Non-pigmented ciliary epithelial cell (primary cell): ENCODE data around the gene NPAS2.

ENCODE experiments used
- DNase-seq: peaks from one replicate; pipeline ENCODE4 v3.0.0-alpha.2; 2010; ENCODE audit warnings: low read depth

NPAS2 gene

GRCh38 chr2:100965596-100965995 is 145.7 kb downstream of the NPAS2 start:
- no peak for DNase-seq

GRCh38 chr2:100967716-100968115 is 147.8 kb downstream of the NPAS2 start:
- no peak for DNase-seq

- DNase-seq, result no peak
Observed at GRCh38 chr2:100968146-100969145, 148.5 kb downstream of the NPAS2 start.

- no peak for DNase-seq
Observed at GRCh38 chr2:100969998-100970397, 150.1 kb downstream of the NPAS2 start.

- DNase-seq, result no peak
Observed at GRCh38 chr2:100971221-100971620, 151.3 kb downstream of the NPAS2 start.

- no peak for DNase-seq
Observed at GRCh38 chr2:100972452-100972851, 152.5 kb downstream of the NPAS2 start.

DNA sequence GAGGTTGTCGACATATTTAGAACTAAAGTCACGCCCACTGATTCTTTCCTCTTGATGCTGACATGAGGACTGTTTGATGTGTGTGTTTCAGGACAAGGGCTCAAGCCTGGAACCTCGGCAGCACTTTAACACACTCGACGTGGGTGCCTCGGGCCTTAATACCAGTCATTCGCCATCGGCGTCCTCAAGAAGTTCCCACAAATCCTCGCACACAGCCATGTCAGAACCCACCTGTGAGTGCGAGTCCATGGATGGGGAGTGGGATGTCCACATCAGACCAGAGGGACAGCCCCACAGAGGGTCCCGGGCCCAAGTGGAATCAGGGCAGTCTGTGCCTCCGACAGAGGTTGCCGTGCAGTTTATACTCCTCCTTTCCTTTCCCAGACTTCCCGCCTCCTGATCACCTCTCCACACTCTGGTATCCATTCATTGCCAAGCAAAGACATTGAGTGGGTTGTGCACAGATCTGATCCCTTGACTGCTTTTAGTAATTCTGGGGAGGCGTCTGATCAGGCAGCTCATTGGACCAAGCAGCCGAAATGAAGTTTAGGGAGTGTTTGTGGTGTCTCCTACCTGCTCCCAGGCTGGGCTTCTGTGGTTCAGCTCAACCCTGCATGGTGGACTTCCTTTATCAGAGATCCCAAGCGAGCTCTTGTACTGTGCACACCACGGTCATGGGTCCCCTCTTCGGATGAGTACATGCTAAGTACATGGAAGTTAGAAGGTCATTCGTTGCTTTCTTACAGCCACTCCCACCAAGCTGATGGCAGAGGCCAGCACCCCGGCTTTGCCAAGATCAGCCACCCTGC is 155.0 kb downstream of the NPAS2 start:
- no peak for DNase-seq

DNA sequence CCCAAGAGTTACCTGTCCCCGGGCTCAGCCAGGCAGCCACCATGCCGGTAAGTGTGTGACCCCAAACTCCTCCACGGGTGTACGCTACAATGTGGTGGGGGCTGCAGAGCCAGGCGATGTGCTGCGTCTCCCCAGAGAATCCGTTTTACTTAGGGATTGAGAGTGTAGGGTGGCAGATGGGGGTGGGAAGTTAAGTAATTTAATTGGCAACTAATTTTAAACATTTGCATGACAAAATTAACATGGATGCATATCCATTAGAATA is 155.5 kb downstream of the NPAS2 start:
- no peak for DNase-seq

DNA sequence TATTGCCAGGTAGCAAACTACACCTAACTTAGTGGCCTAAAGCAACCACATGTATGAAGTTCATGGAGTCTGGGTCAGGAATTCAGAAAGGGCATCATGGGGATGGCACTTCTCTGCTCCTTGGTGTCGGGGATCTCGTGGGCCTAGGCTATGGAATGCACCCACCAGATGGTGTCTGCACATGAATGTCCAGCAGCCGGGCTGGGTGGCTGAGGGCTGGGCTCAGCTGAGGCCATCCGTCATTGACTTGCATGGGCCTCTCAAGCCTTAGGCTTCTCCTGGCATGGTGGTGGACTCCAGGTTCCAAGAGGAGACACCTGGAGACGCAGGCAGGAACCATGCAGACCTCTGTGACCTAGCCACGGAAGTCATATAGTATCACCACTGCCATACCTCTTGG is 156.1 kb downstream of the NPAS2 start:
- no peak for DNase-seq

DNA sequence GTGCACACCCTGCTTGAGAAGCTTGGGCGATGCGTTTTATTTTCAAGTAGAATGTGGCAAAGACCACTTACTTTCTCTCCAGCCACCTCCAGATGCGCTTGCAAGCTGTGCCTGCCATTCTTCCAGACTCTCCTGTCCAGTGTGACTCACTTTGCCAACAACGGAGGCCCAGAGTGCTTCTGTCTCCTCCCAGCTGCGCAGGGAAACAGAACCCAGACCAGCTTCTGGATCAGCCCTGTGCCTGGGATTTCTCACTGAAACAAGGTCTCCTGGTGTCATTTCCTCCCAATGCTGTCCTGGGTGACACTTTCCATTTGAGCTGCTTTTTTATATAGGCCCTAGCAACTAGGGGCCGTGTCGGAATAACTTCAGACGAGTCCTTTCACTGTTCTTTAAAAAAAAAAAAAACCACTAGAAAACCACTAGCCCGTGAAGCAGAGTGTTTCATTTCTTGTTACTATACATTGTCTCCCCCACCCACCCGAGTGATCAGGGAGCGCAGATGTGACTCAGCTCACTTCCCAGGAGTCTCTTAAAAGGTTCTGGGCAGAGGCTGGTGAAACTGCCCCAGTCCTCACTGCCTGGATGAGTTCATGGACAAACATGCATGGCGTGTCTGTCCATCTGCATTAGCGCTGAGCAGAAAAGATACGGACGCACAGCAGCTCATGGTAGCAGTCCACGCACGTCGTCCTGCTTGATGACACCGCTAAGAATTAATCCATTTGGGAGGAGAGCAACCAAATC is 156.9 kb downstream of the NPAS2 start:
- peak; percentile 40 for DNase-seq

- DNase-seq, result no peak
Observed at GRCh38 chr2:100977511-100977910, 157.6 kb downstream of the NPAS2 start.

DNA sequence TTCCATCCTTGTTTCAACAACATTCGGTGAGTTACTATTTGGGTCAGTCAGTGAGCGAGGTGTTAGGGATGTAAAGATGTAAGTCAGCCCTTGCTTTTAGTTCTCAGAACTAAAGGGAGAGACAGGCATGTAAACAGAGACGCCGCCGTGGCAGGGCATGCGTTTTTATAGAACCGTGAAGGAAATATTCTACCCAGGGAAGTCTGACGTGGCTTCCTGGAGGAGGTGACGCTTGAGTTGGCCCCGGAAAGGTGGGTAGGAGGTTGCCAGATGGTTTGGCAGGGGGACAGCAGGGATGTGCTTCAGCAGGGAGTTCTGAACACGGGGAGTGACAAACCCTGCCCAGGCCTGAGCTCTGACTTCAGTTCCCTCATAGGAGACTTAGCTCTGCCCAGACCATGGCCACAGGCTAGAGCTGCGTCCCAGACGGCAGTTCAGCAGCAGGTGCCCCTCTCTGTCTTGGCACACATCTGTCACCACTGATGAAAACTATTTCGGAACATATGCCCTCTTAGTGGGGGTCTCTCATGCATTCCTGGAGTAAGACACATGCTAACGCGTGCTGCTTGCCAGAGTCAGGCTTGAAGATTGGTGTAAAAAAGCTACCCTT is 158.7 kb downstream of the NPAS2 start:
- no peak for DNase-seq

DNA sequence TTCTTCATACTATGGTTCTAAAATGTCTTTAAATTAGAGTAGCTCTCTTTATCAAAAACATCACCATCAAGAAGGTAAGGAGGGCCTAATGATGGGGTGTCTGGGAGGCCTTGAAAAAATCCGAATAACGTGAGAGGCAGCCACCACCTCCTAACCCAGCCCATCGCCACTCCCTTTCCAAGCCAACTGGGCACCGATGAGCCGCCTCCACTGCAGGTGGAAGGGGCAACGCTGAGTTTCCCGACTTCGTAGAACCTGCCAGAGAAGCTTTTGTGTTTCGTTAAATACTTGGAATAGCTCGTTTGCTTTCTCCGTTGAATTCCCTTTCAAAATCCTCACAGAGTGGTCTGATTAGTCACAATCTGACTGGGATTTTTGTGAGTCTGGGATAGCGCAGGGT is 160.1 kb downstream of the NPAS2 start:
- no peak for DNase-seq

- DNase-seq, result no peak
Observed at GRCh38 chr2:100981011-100981410, 161.1 kb downstream of the NPAS2 start.

DNA sequence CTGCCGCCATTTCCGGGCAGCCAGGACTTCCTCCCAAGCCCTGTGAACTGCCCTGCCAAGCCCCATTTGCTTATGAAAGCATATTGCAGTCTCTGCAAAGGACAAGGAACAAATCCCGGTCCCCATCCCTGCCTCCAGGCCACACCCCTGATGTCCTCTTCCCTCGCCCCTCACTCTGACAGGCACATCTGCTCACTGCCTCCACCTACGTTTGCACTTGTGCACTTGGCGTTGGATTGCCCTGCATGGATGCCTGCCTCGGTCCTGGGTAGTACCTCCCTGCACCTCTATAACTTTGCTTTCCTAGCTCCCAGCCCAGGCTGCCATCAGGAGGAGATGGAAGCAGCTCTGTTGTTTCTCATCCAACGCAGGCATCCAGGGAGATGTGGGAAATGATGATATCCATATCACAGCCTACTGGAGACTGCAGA is 162.5 kb downstream of the NPAS2 start:
- no peak for DNase-seq

GRCh38 chr2:100983201-100983600 is 163.3 kb downstream of the NPAS2 start:
- no peak for DNase-seq

DNA sequence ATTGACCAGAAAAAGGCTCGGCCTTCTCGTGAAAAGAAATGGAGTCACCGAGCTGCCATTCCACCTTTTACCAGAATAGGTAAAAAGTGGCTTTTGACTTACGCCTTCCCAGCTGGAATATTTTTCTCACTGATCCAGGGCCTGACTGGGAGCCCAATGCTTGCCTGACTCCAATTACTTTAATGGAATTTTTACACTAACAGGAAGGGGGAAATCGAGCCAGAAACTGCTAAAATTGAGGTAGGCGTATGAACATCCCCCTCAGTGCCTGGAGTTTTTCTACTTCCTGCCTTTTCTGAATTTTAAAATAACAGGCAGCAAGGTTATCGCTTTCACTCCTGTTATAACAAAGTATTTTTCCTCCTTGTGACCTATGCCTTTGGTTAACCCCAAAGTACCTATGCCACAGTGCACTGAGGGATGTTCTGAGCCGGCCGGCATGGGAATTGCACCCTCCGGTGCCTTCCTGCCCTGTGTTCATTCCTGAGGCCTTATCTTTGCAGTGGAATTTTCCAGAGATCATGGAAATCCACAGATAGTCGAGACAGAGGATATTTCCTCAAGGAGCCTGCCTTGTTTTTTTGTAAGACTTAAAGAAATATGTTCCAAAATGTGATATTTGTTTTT is 163.9 kb downstream of the NPAS2 start:
- no peak for DNase-seq

- no peak for DNase-seq
Observed at GRCh38 chr2:100984892-100985307, 165.0 kb downstream of the NPAS2 start.

DNA sequence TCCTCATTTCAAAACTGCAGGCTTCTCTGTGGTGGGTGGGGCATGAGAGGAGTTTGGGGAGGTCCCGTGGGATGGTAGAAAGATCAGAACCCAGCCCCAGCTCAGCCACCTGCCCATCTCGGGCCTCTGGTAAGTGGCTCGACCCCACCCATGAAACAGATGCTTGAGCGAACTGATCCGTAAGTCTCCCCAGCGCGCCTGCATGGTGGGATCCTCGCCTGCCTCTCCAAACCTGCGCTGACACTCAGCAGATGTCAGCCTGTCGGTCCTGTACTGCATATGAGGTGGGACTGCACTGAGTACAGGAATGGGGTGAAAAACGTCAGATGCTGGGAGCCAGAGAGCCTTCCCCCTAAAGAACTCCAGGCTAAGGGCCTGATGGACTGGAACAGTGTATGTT is 166.2 kb downstream of the NPAS2 start:
- no peak for DNase-seq

- DNase-seq, result no peak
Observed at GRCh38 chr2:100987536-100987935, 167.6 kb downstream of the NPAS2 start.

- DNase-seq, result no peak
Observed at GRCh38 chr2:100987974-100988373, 168.0 kb downstream of the NPAS2 start.
